WI38 (cell line): ENCODE results near the gene SH3RF1.

Experiments used
- H3K4me3 ChIP-seq: 2 replicates; pipeline ENCODE4 v1.5.1; 2011; ENCODE audit warnings: low read depth, mild to moderate bottlenecking, control low read depth, low read length
- TF ChIP-seq, protein P1 (sequence below): IDR thresholded peaks from 2 replicates; pipeline ENCODE4 v1.5.1; 2012; ENCODE audit warnings: low read depth, mild to moderate bottlenecking, control low read depth, low read length

SH3RF1 gene

DNA sequence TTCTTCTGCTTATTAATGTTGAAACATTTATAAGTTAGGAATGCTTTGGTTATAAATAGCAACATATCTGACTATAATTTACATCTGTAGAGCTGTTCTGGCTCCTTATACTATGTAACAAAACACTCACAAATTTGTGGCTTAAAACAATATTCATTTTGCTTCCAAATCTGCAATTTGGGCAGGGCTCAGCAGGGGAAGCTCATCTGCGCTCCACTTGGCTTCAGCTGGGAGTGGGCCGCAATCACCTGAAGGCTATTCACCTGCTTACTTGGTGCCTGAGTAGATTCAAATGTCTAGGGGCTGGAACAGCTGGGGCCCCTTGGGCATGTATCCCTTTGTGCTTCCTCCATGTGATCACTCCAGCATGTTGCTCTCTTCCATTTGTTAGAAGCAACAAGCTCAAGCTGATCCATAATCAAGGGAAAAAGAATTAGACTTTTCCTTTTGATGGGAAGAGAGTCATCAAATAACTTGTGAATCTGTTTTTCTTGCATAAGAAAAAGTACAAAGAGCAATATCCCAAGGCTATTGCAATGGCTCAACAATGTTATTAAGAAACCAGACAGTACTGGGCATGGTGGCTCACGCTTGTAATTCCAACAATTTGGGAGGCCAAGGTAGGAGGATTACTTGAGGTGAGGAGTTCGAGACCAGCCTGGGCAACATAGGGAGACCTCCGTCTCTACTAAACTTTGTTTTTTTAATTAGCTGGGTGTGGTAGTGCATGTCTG lies 225.9 kb downstream of the SH3RF1 start:
- TF ChIP-seq, protein P1, sequence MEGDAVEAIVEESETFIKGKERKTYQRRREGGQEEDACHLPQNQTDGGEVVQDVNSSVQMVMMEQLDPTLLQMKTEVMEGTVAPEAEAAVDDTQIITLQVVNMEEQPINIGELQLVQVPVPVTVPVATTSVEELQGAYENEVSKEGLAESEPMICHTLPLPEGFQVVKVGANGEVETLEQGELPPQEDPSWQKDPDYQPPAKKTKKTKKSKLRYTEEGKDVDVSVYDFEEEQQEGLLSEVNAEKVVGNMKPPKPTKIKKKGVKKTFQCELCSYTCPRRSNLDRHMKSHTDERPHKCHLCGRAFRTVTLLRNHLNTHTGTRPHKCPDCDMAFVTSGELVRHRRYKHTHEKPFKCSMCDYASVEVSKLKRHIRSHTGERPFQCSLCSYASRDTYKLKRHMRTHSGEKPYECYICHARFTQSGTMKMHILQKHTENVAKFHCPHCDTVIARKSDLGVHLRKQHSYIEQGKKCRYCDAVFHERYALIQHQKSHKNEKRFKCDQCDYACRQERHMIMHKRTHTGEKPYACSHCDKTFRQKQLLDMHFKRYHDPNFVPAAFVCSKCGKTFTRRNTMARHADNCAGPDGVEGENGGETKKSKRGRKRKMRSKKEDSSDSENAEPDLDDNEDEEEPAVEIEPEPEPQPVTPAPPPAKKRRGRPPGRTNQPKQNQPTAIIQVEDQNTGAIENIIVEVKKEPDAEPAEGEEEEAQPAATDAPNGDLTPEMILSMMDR = no peak

More for the DNA sequence above, 225.9 kb downstream of the SH3RF1 start:
- H3K4me3 ChIP-seq = no peak overlapping the region
